Stimulated activated CD8-positive, alpha-beta memory T cell treated with anti-CD3 and anti-CD28 coated beads, Interleukin-7, amount 100 ng/mL, for 48 hours (primary cell): Measurements from ENCODE around the gene FGF6.
"Not testable (repeated sequence)": the region's sequence is repeated elsewhere in the genome, so short reads cannot be mapped to it uniquely, and the experiment has no call there.

Source experiments
- DNase-seq, 2 donors: peaks; one replicate each; pipeline ENCODE4 v3.0.0-alpha.2; 2020; ENCODE audit warnings: low read depth in 1 of 2; ENCODE audit errors: extremely low read depth in 1 of 2

FGF6 gene

GRCh38 chr12:4421590-4422031 is 24.0 kb downstream of the FGF6 start:
- no peak for DNase-seq

GRCh38 chr12:4420138-4420670 is 25.4 kb downstream of the FGF6 start:
- DNase-seq, result no peak

GRCh38 chr12:4418913-4419312 is 26.7 kb downstream of the FGF6 start:
- no peak for DNase-seq

GRCh38 chr12:4417936-4418335 is 27.7 kb downstream of the FGF6 start:
- DNase-seq, result no peak

GRCh38 chr12:4417455-4417854 is 28.2 kb downstream of the FGF6 start:
- DNase-seq, result no peak

- no peak for DNase-seq
Measured at GRCh38 chr12:4416276-4416675, 29.3 kb downstream of the FGF6 start.

- DNase-seq, result no peak
Measured at GRCh38 chr12:4412465-4412864, 33.1 kb downstream of the FGF6 start.

GRCh38 chr12:4412056-4412455 is 33.6 kb downstream of the FGF6 start:
- no peak for DNase-seq

GRCh38 chr12:4407136-4407535 is 38.5 kb downstream of the FGF6 start:
- DNase-seq, result no peak

- DNase-seq, result not testable (repeated sequence)
Measured at GRCh38 chr12:4404877-4405637, 40.6 kb downstream of the FGF6 start.

GRCh38 chr12:4402996-4403395 is 42.6 kb downstream of the FGF6 start:
- DNase-seq, result no peak

- DNase-seq, result no peak
Measured at GRCh38 chr12:4401117-4401516, 44.5 kb downstream of the FGF6 start.

GRCh38 chr12:4395818-4396217 is 49.8 kb downstream of the FGF6 start:
- no peak for DNase-seq

GRCh38 chr12:4393211-4393610 is 52.4 kb downstream of the FGF6 start:
- no peak for DNase-seq

GRCh38 chr12:4392223-4392742 is 53.3 kb downstream of the FGF6 start:
- DNase-seq, result no peak

- DNase-seq, result no peak
Measured at GRCh38 chr12:4388662-4389061, 57.0 kb downstream of the FGF6 start.

- DNase-seq, result no peak
Measured at GRCh38 chr12:4388032-4388431, 57.6 kb downstream of the FGF6 start.

- DNase-seq, result no peak
Measured at GRCh38 chr12:4387607-4388006, 58.0 kb downstream of the FGF6 start.

- DNase-seq, result no peak
Measured at GRCh38 chr12:4386801-4387200, 58.8 kb downstream of the FGF6 start.
